DMS53 treated with DMSO at 0.1 percent for 48 hours (cell line): ENCODE measurements around the gene KCNQ2.

Source experiments
- DNase-seq: peaks from one replicate; lab custom pipeline; 2025; ENCODE audit not compliant: unreplicated experiment; lab: John Stamatoyannopoulos, UW

The KCNQ2 gene

DNA sequence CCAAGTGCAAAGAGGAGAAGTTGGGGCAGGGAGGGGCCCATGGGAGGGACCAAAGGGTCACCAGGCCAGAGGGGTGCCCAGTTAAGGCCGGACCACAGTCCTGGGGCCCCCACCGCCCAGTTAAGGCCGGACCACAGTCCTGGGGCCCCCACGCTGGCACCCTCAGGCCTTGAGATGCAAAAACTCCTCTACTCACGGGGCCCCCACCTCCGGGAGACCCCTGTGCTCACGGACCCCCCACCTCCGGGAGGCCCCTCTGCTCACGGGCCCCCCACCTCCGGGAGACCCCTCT is 16.9 kb downstream of the KCNQ2 start:
- DNase-seq, result no peak

DNA sequence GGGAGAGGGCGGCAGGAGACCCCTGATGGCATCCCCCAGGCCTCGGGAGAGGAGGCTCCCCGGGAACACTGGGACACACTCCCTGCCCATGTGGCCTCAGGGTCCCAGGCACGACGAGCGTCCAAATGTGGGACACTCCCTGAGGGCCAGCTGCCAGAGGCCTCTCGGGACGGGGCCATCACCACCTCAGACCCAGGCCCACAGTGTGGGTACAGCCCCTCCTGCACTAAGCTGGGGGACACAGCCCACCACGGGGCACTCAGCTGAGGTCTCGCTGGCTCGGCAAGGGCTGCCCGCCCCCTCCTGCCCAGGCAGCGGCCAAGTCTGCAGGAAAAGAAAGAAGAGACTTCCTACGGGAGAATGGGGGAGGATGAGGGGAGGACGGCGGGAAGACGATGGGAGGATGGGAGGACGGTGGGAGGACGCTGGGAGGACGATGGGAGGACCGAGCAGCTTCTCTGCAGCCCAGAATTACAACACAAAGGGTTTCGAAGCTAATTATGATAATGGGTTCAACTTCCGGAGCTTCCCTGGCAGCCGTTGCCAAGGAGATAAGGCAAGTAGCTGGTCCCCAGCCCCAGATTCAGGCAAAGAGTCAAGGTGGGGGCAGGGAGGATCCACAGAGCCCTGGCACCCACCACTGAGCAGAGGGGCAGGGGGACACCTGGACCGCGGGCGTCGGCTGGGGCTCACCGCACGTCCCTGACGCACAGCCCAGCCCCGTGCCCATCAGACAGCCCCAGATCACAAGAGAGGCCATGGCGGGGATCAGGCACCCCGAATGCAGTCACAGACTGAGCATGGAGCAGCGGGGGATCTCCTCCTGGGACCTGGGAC is 17.5 kb downstream of the KCNQ2 start:
- DNase-seq, result no peak

DNA sequence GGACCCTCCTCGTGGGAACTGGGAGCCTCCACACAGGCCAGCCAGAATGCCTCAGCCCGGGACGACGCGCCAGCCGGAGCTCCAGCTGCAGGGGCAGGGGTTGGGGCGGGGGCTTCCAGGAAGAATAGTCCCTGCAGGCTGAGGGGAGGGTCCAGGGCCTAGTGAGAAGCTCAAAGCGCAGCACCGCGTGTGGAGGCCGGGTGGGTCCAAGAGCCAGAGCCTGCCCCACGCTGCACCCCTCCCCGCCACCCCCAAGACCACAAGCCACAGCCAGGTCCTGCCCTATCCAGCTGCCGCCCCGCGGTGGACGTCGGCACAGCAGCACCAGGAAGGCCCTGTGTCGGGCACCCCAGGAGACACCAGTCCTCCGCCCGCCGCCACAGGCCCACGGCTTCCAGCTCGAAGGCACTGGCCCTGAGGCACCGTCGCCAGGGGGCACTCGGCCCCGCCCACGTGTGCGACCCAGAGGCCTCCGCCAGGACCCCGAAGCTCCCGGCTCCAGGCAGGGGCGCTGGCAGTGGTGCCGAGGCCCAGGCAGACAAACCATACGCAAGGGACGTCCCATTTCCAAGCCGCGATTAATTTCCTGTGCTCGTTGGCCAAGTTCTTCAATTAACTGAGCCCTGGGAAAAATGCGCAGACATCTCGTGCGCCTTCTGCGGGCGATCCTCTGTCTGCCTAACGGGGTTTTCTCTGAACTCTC is 19.5 kb downstream of the KCNQ2 start:
- DNase-seq, result no peak

GRCh38 chr20:63452341-63452740 is 20.1 kb downstream of the KCNQ2 start:
- no peak for DNase-seq

DNA sequence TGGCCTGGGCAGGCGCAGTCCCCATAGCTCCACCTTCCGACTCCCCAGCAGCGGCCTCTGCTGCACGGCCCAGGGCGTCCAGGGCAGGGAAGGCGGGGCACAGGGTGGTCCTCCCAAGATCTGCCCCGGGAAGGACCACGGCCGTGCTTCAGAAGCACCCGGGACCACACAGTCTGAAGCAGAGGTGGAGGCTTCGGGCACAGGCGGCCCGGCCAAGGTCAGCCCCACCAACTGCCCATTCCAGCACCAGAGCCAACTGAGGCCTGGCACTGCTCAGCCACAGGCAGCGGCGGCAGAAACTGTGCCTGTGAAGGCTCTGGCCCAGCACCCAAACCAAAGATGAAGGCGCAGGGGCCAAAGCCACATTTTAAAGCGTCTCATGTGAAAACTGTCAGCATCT is 20.6 kb downstream of the KCNQ2 start:
- DNase-seq, result no peak

GRCh38 chr20:63449796-63450730 is 22.4 kb downstream of the KCNQ2 start:
- no peak for DNase-seq

- DNase-seq, result no peak
Observed at GRCh38 chr20:63449025-63449424, 23.4 kb downstream of the KCNQ2 start.

DNA sequence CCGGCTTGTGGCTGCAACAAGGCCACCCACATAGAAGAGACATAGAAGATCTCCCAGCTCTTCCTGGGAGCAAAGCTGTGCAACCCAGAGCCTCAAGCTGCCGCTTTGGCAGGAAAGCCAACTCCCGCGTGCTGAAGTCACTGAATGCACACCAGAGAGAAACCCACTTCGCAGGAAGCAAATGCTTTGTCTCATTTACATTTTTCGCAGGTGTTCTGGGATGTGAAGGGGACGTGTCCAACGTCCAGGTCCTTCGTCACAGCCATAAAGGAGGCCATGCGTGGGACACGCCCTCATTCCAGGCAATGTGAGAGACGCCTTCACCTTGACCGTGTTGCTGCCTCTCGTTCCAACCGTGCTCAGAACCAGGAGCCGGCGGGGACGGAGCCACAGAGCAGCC is 24.4 kb downstream of the KCNQ2 start:
- no peak for DNase-seq

DNA sequence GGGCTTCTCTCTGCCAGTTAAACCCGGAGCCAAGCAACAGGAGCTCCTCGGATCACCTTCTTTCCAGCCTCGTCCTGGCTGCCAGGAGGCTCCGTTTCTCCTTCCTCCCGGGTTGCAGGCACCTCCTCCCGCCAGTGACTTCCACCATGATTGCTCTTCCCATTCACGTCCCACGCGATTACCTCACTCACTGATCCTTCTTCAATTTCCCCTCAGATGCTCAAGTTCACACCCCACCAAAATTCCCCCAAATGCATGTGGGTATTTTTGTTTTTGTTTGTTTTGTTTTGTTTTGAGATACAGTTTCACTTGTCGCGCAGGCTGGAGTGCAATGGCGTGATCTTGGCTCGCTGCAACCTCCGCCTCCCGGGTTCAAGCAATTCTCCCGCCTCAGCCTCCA is 25.1 kb downstream of the KCNQ2 start:
- DNase-seq, result no peak

- no peak for DNase-seq
Observed at GRCh38 chr20:63446216-63447024, 26.0 kb downstream of the KCNQ2 start.

GRCh38 chr20:63445075-63445734 is 27.2 kb downstream of the KCNQ2 start:
- DNase-seq, result no peak

DNA sequence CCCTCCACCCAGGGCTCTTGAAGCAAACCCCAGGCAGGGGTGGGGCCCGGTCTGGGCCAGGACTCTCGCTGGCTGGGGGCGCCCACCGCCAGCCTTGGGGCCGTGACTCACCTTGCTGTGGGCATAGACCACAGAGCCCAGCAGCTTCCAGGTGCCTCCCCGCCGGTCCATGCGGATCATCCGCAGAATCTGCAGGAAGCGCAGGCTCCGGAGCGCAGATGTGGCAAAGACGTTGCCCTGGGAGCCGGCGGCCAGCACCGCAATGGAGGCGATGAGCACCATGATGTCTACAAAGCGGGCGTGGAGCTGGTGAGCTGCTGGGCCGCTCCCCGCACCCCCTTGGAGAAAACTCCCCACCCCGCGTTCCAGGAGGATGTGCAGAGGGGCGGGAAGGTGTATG is 27.9 kb downstream of the KCNQ2 start:
- no peak for DNase-seq

DNA sequence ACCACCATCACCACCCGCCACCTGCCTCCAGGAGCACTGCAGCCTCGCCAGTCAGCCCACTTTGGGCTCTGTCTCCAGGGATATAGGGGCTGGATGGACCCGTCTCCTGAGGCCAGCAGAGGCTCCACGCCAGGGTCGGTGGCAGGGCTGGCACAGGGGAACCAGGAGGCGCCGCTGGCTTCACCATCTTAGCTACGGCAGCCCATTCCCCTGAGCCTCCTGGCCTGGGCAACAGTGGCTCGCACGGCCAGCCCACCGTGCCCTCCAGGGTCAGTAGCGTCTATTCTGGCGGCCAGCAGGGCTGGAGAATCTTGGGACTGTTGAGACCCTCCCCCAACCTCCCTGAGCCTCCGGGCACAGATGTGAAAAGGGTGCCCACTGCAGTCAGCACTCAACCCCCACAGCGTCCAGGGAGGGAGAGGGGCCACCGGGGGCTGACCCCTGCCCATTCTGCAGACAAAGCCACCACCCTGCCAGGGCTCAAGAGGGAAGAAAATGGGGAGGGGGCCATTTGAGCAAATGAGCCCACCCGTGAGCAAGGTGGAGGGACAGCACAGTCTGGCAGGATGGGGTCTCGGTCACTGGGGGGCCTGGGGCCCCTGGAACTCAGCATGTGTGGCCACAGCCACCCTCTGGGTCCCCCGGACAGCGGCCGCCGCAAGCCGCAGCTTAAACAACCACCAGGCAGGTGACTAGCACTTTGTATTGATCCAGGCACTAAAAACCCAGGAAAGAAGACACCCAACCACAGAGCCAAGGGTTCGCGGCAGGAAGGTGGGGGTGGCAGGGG is 28.7 kb downstream of the KCNQ2 start:
- no peak for DNase-seq

GRCh38 chr20:63442100-63442493 is 30.4 kb downstream of the KCNQ2 start:
- no peak for DNase-seq

DNA sequence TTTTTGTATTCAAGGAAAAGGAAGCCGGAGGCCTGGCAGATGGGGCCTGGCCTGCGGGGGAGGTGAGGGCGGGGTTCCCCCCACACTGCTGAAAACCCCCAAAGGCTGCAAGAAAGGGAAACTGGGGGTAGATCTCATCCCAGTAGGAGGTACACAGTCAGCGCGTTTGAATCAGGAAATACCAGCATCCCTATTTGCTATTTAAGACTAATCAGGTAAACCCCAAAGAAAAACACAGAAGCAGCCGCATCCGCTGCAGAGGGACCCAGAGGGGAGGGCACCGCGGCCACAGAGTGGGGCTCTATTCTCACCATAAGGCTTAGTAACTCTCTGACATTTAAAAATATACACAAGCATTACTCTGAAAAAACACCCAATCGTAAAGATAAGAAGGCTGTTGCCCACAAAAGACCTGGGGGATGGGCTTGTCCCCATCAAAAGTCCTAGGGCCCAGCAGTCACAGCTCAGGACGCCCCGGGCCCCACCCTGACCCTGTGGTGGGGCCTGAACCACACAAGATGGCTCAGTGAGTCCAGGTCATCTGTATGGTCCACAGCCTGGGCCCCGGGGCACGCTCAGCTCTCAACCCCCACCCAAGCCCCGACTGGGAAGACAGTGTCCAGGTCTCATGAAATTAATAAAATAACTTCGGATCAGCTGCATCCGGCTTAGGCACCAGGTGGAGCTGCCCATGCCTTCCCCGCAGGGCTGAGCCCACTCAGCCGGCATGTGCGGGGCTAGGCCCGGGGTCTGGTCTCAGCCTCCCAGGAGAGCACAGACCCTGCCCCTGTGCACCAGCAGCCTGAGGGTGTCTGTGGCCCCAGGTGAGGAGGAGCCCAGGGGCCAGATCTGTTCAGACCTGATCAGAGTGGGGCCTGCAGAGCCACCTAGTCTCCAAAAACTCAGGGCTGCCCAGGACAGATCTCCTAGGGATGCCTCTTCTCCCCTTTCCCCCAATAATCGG is 31.0 kb downstream of the KCNQ2 start:
- DNase-seq, result no peak

GRCh38 chr20:63440366-63440955 is 32.0 kb downstream of the KCNQ2 start:
- no peak for DNase-seq

- no peak for DNase-seq
Observed at GRCh38 chr20:63439866-63440265, 32.6 kb downstream of the KCNQ2 start.

DNA sequence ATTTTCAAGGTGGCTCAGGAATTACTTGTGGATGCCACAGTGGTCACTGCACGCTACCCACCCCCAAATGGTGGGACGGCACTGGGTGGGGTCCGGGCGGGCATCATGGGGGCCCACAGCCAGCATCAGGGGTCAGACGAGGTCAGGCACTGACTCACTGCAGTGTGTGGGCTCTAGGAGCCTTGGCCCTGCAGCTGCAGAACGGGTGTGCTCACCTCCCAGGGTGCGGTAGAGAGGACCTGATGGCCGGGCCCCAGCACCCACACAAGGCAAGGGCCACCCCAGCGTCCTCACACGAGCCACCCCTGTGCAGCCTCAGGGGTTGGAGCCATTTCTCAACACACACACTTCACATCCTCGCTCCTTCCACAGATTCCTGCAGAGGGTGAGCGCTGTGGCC is 34.3 kb downstream of the KCNQ2 start:
- no peak for DNase-seq
